NCI-H2196 (cell line): ENCODE measurements around the gene ENOX1.

Experiments
- DNase-seq: peaks from one replicate; lab custom pipeline; 2025; ENCODE audit not compliant: unreplicated experiment; lab: John Stamatoyannopoulos, UW

ENOX1 gene

GRCh38 chr13:43676320-43676719, 110.5 kb downstream of the ENOX1 start:
- no peak for DNase-seq

GRCh38 chr13:43675577-43675976, 111.2 kb downstream of the ENOX1 start:
- DNase-seq, result no peak

DNA sequence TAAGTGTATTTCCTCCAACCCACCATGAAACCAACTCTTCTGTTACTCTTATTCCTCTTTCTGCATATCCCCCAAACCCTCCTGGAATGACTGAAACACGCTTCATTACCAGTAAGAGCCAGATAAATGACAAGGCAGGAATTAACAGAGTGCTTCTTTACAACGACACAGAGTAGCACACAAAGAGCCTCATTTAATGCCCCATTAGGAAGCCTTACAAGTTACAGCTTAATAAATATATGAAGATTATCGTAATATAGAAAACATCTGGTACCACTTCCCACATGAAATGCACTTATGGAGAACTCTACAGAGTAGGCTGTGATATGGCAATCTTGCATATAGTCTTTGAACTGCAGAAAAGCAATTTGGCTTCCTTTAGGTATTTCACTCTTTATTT, 116.8 kb downstream of the ENOX1 start:
- DNase-seq, result no peak

DNA sequence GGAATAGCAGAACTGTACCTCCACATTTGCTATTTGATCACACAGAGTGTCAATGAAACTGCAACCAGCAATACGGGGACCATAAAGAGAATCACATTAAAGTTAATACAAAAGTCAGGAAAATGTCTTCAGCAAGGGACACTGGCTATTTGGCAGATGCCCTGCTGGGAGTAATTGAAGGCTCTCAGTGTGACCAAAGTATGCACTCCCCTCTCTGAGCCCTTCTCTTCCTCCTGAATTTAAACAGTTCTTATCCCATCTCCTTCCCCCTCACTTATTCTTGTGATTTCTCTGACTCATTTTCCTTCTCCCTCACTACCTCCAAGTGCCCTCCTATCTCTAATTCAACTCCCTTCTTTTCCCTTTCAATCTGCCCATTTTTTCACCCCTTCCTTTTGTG, 117.7 kb downstream of the ENOX1 start:
- no peak for DNase-seq

GRCh38 chr13:43666403-43666802, 120.4 kb downstream of the ENOX1 start:
- no peak for DNase-seq

DNA sequence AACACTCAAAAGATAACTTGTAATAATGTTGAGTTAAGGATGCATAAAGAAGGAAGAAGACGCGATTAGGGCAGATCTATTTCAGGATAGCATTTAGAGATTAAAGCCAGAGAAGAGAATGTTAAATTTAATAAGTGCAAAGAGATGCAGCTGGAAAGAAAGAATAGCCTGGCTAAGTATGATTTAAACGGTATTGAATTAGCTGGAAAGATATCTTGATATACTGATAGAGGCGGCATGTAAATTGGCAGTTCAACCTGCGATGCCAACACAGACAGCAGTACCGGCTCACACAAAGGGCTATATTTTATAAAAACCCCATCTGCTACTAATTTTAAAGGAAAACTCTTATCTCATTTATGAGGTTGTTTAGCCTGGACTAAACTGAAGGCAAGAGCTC, 121.4 kb downstream of the ENOX1 start:
- DNase-seq, result no peak

- DNase-seq, result no peak
Observed at GRCh38 chr13:43664700-43665191, 122.0 kb downstream of the ENOX1 start.

- DNase-seq, result no peak
Observed at GRCh38 chr13:43663474-43664090, 123.2 kb downstream of the ENOX1 start.

- DNase-seq, result no peak
Observed at GRCh38 chr13:43662976-43663375, 123.8 kb downstream of the ENOX1 start.

- DNase-seq, result no peak
Observed at GRCh38 chr13:43661161-43661830, 125.5 kb downstream of the ENOX1 start.

DNA sequence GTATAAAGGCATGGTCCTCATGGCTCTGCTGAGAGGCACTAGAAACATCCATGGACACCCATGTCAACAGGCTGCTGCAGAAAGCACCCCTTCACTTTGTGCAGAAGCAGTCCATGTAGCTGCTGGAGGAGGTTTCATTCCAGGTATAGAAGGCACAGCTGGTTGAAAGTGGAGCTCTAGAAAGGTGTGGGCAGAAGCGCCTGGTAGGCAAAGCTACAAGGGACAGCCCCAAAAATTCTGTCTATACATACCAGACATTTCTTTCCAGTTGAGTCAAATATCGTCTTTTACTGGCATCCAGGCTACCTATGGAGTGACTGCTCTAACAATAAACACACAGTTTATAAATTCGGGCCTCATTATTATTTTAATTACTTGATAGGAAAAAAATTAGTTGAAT, 129.3 kb downstream of the ENOX1 start:
- no peak for DNase-seq

DNA sequence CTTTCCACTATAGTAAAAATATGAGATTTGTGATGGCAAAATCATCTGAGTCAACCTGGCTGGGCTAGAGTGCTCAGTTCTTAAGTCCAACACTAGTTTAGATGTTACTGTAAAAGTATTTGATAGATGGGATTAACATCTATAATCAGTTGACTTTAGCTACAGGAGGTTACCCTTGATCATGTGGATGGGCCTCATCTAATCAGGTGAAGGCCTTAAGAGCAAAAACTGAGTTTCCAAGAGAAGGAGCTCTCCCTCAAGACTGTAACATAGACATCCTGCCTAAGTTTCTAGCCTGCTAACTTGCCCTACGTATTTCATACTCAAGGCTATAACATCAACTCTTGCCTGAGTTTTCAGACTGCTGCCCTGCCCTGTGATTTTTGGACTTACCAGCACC, 132.8 kb downstream of the ENOX1 start:
- no peak for DNase-seq

DNA sequence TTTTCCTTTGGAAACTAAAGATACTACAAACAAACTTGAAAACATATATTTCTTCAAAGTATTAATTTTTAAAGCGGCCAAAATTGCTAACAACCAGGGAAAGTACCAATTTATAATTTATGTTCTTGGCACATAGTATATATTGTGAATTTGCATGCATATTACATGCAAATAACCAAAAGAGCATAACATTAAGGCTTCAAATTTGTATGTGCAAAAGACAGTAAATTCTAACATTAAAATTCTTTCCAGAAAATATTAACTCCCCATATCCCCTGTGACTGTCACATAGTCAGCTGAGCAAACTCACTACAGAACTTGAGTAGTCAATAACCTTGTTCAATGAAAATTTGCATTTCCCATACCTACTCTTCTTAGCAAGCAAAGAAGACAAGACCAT, 133.4 kb downstream of the ENOX1 start:
- DNase-seq, result no peak

- no peak for DNase-seq
Observed at GRCh38 chr13:43652760-43653159, 134.0 kb downstream of the ENOX1 start.

DNA sequence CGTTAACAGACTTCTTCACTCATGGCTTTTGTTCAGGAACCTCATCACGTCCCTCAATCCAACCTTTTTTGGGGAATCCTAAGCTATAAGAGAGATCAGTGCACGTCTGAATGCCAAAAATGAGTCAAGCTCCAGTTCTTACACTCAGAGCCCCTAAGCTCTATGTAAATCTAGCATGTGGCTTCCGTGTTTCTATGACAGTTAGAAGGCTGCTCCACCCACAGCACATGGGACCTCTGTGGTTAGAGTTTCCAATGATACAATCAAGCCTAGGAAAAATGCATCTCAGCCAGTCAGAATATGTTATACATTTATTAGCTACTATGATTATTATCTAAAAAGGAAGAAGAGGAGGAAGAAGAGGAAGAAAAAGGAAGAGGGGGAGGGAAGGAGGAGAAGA, 135.9 kb downstream of the ENOX1 start:
- no peak for DNase-seq

DNA sequence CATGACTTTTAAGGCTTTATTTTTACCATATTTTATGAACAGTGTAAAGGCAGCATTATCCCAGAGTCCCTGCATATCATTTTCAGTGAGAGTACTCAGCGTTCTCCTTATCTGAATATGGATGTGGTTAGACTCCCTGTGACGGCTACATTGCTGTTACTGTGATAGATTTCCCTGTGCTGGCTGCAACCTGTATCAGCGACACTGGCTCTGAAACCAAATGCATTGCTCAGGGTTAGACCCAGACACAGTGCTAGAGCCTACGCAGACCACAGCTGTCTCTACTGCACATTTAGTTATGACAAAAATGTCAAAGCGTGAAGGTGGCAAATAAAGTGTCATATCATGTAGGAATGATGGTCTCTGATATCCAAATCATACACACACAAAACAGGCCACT, 138.0 kb downstream of the ENOX1 start:
- DNase-seq, result no peak

- no peak for DNase-seq
Observed at GRCh38 chr13:43647471-43647870, 139.3 kb downstream of the ENOX1 start.

- DNase-seq, result no peak
Observed at GRCh38 chr13:43640476-43640875, 146.3 kb downstream of the ENOX1 start.

GRCh38 chr13:43631106-43631505, 155.7 kb downstream of the ENOX1 start:
- DNase-seq, result no peak

DNA sequence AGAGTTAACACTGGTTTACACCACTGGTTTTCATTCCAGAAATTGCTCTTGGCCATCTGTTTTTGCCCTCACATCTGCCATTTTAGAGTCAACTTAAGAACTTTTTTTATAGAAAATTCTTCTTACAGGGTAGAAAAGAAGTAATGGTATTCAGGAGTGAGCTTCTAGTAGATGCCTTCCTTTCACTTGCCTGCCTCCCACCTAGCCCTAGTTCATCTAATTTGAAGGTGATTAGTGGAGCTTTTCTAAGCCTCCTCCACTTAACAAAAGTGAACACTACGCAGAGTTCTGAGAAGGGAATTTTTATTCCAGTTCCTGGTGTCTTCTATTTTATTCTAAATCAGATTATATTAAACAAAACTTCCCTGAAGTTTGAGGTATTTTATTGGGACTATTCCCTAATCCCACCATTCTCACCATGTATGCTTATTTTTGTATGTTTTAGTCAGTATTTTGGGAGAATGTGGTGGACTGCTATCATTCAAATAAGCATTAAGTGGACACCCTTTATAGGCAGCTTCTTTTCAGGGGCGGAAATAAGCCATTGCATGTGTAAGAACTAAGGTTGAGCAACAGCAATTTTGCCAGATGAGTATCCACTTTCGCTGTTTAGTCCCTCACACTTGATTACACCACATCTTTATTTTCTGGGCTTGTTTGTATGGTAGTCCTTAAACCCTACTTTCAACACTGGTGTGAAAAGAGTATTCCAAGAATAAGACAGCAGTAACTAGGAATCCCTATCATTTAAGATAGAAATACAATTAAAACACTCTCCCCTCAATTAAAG, 156.9 kb downstream of the ENOX1 start:
- DNase-seq, result no peak

GRCh38 chr13:43626994-43627393, 159.8 kb downstream of the ENOX1 start:
- DNase-seq, result no peak

GRCh38 chr13:43614063-43614462, 172.7 kb downstream of the ENOX1 start:
- DNase-seq, result no peak
